Erythroblast (primary cell): Measurements from ENCODE around the gene NPHP4.

Experiments used
- GATA1 ChIP-seq: IDR thresholded peaks from 2 replicates; pipeline ENCODE4 v1.6.1; 2011; ENCODE audit warnings: low read depth, mild to moderate bottlenecking, control low read depth, low read length, moderate library complexity
- POLR2A ChIP-seq: IDR thresholded peaks from 2 replicates; pipeline ENCODE4 v1.6.1; 2011; ENCODE audit warnings: mild to moderate bottlenecking, low read length

DNA sequence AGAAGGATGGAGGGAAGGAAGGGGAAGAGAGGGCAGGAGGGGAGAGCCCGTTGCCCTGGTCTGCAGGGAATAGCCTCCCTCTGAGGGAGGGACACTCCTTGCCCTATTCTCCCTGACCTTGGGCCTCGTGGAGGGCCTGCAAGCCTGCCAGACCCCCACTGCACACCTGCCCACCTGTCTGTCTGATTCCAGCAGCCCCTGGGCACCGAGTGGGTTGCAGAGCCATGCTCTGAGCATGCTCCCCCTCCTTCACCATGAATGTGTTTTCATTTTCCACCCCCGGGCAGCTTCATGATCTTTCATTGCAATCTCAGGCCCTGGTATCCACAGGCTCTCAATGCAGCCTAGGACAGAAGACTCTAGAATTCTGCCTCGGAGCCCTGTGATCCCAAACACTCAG, 5.1 kb upstream of the NPHP4 start:
- TF ChIP-seq POLR2A (no peak), GATA1 (no peak)
